Measurements from ENCODE around the gene HS2ST1.

HS2ST1 gene

DNA sequence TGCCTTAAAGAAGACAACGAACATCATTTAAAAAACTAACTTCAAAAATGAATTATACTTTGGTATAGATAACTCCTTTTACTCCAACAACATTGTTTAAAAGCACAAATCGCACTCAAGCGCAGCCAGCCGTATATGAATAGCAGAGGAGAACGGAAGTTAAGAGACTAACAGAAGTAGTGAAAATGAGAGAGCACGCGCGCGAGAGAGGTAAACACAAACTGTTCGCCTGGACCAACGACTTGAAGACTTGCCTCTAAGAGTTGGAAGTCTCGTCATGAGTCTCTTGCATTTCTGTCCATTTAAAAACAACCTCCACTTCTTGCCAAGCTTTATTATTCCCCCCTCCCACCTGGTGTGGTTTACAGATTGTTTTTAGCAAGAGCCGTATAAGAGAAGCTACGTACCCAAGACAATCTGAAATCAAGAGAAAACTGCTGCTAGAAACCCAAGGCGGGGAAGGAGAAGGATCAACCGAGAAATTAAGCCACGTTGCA lies 988 bp upstream of the HS2ST1 start:
- TF ChIP-seq, protein P1, sequence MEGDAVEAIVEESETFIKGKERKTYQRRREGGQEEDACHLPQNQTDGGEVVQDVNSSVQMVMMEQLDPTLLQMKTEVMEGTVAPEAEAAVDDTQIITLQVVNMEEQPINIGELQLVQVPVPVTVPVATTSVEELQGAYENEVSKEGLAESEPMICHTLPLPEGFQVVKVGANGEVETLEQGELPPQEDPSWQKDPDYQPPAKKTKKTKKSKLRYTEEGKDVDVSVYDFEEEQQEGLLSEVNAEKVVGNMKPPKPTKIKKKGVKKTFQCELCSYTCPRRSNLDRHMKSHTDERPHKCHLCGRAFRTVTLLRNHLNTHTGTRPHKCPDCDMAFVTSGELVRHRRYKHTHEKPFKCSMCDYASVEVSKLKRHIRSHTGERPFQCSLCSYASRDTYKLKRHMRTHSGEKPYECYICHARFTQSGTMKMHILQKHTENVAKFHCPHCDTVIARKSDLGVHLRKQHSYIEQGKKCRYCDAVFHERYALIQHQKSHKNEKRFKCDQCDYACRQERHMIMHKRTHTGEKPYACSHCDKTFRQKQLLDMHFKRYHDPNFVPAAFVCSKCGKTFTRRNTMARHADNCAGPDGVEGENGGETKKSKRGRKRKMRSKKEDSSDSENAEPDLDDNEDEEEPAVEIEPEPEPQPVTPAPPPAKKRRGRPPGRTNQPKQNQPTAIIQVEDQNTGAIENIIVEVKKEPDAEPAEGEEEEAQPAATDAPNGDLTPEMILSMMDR (IDR thresholded peaks at IDR 0.05; ENCODE audit: insufficient read depth, low read depth, low read length, missing control alignments) = no peak
- peak; percentile 79 for DNase-seq (ENCODE audit: low read depth)
- peak overlapping the region; percentile 98 for H3K4me3 ChIP-seq (ENCODE audit: low read depth, low read length)

DNA sequence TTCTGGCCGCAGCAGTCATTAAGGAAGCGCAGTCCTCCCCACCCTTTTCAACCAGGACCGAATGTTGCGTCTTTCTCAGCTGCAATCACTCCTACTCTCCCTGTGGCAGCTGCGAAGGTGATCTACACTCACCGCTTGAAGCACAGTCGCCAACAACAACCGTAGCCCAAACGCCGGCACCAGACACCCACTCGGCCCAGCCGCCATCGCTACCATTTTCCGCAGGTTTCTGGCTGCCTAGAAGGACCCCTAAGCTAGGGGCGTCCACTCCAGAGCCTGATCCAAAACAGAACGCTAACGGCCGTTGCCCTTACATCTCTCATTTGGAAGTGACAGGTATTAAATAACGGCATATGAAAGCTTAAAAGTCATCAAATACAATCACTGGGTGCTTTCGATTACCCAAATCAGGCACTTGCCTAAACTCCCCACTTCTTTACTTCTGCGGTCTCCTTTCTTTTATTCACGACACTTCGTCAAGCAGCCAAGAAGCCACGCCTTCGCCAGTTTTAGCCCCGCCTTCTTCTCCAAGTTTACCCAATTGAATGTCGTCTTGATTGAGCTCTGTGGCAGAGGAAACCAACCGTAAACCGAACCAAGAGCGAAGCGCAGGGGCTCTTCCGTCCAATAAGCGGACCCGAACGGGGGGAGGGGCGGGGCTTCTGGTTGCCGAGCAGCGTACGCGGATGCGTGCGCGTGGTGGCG lies 387 bp upstream of the HS2ST1 start, which contains the start of gene SELENOF:
Gene SELENOF, minus strand, starts transcription at position 231 of the 705 bp plus-strand sequence. Its CDS starts 15 bp downstream, at position 216.
- peak; percentile 100 for DNase-seq (ENCODE audit: low read depth)
- TF ChIP-seq, protein P1 (IDR thresholded peaks at IDR 0.05; ENCODE audit: insufficient read depth, low read depth, low read length, missing control alignments) = no peak
- H3K4me3 ChIP-seq (ENCODE audit: low read depth, low read length) = peak within 1 kb of the TSS; percentile 98

DNA sequence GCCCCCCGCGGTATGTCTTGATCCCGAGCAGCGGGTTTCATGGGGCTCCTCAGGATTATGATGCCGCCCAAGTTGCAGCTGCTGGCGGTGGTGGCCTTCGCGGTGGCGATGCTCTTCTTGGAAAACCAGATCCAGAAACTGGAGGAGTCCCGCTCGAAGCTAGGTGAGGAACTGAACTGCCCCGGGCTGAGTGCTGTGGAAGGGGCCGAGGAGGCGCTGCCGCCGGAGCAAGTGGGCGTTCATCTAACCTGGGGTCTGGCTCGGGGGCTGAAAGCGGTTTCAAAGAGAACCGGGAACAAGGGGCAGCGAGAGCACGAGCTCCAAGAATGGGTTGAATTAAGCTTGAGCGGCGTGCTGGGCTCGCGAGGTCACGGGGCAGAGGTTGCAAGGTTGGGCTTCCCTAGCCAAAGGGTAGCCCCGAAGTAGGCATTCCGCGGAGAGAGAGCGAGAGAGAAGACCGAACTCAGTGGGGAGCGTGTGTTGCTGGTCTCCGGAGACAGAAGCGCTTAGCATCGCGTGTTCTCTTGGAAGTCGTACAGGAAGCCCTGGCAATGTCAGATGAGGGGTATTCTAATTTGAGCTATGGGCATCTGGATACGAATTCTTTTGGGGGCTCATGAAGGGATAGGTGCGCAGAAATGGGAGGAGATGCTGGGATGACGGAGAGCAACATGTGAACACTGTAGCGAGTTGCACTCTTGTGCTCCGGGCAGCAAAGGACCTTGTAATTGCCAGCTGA lies 732 bp downstream of the HS2ST1 start:
- peak; percentile 70 for DNase-seq (ENCODE audit: low read depth)
- peak overlapping the region; percentile 97 for H3K4me3 ChIP-seq (ENCODE audit: low read depth, low read length)
- TF ChIP-seq, protein P1 (IDR thresholded peaks at IDR 0.05; ENCODE audit: insufficient read depth, low read depth, low read length, missing control alignments) = no peak

- DNase-seq (ENCODE audit: low read depth) = no peak
- peak overlapping the region; percentile 97 for H3K4me3 ChIP-seq (ENCODE audit: low read depth, low read length)
- TF ChIP-seq, protein P1 (IDR thresholded peaks at IDR 0.05; ENCODE audit: insufficient read depth, low read depth, low read length, missing control alignments) = no peak
Measured at GRCh38 chr1:86915737-86916235, 1.4 kb downstream of the HS2ST1 start.

GRCh38 chr1:86916752-86917151 lies 2.3 kb downstream of the HS2ST1 start:
- peak overlapping the region; percentile 97 for H3K4me3 ChIP-seq (ENCODE audit: low read depth, low read length)
- TF ChIP-seq, protein P1 (IDR thresholded peaks at IDR 0.05; ENCODE audit: insufficient read depth, low read depth, low read length, missing control alignments) = no peak
- no peak for DNase-seq (ENCODE audit: low read depth)

- H3K4me3 ChIP-seq (ENCODE audit: low read depth, low read length) = no peak overlapping the region
- TF ChIP-seq, protein P1 (IDR thresholded peaks at IDR 0.05; ENCODE audit: insufficient read depth, low read depth, low read length, missing control alignments) = no peak
- no peak for DNase-seq (ENCODE audit: low read depth)
Measured at GRCh38 chr1:86922445-86922844, 8.0 kb downstream of the HS2ST1 start.
